DOHH2 (cell line): ENCODE results near the gene PYGB.

Experiments used
- CTCF ChIP-seq: fragments of 200-600 bp; sonication (generic); IDR thresholded peaks from one replicate; pipeline ENCODE4 v1.5.1; 2014; ENCODE audit warnings: antibody characterized with exemption, mild to moderate bottlenecking, low read depth, low read length; ENCODE audit not compliant: poor library complexity, severe bottlenecking
- EZH2phosphoT487 ChIP-seq: fragments of 200-600 bp; sonication (generic); IDR thresholded peaks from 2 replicates; pipeline ENCODE4 v1.6.1; 2017; ENCODE audit warnings: borderline replicate concordance, mild to moderate bottlenecking, antibody characterized with exemption, low read length, moderate library complexity, mixed read lengths

- TF ChIP-seq CTCF (no peak), EZH2phosphoT487 (no peak)
These were observed 30.9 kb downstream of the PYGB start for GRCh38 chr20:25278636-25279361.
